B cell (primary cell): ENCODE measurements around the gene TMEM109. TPM values are rescaled to one million over a fixed set of nuclear protein-coding genes. Genes with fewer than 3 reads are reported as not detected.
A peak's percentile ranks its signal among the peaks of the same experiment; 100 is the strongest.

ENCODE experiments used
- ATAC-seq: fragments of 200-7000 bp; cut with Tn5 transposase; one replicate; pipeline ENCODE4 v1.10.0; 2021; ENCODE audit warnings: low read depth, mild to moderate bottlenecking, moderate number of reproducible peaks, moderate library complexity
- CTCF ChIA-PET: fragments of 350-600 bp; sonication (Branson Sonifier 250); formaldehyde crosslinking; loops from one replicate; lab custom pipeline; 2021; ENCODE audit warnings: antibody characterized with exemption, inconsistent platforms; lab: Charles Lee
- POLR2A ChIA-PET: fragments of 350-600 bp; sonication (Branson Sonifier 250); formaldehyde crosslinking; loops from one replicate; lab custom pipeline; 2021; ENCODE audit warnings: antibody characterized with exemption; lab: Charles Lee
- DNase-seq: peaks from one replicate; pipeline ENCODE4 v3.0.0; 2013
- H2AFZ ChIP-seq: 2 replicates; pipeline ENCODE4 v1.6.1; 2012; ENCODE audit warnings: mild to moderate bottlenecking, low read depth, low read length; ENCODE audit not compliant: insufficient read depth, poor library complexity, severe bottlenecking
- H3K27ac ChIP-seq, 2 donors: 1 replicate in 1 of 2; 2 replicates in 1 of 2; pipeline ENCODE4 v1.5.1; 2012 to 2013; ENCODE audit warnings: low read length in 2 of 2, mild to moderate bottlenecking in 2 of 2, moderate library complexity in 1 of 2
- H3K27me3 ChIP-seq, 4 experiments: fragments of 200-600 bp in 1 of 4; sonication (generic) in 1 of 4; replicated peaks in 1 of 4; 1 replicate in 2 of 4; 2 replicates in 2 of 4; pipeline versions ENCODE4 v1.6.1 to v1.7.0; 2013 to 2016; ENCODE audit warnings: low read length in 3 of 4, mild to moderate bottlenecking in 2 of 4, mixed read lengths in 1 of 4, moderate library complexity in 1 of 4; ENCODE audit not compliant: insufficient read depth in 4 of 4, control insufficient read depth in 3 of 4; ENCODE audit errors: control extremely low read depth in 1 of 4
- H3K36me3 ChIP-seq, 2 experiments: replicated peaks in 1 of 2; 1 replicate in 1 of 2; 2 replicates in 1 of 2; pipeline versions ENCODE4 v1.6.1 to v1.7.1; 2013; ENCODE audit warnings: low read length in 1 of 2; ENCODE audit not compliant: insufficient read depth in 2 of 2, control insufficient read depth in 1 of 2; ENCODE audit errors: control extremely low read depth in 1 of 2, extremely low read depth in 1 of 2
- H3K4me1 ChIP-seq, 2 donors: fragments of 200-600 bp in 1 of 2; sonication (generic) in 1 of 2; 1 replicate in 1 of 2; 2 replicates in 1 of 2; pipeline versions ENCODE4 v1.5.1 to v1.6.1; 2013 to 2017; ENCODE audit warnings: low read length in 2 of 2; ENCODE audit not compliant: control insufficient read depth in 2 of 2, insufficient read depth in 2 of 2
- H3K4me2 ChIP-seq: replicated peaks from 2 replicates; pipeline ENCODE3; 2012; ENCODE audit warnings: mild to moderate bottlenecking, low read depth, low read length; ENCODE audit not compliant: poor library complexity, severe bottlenecking
- H3K4me3 ChIP-seq, 5 experiments: fragments of 200-600 bp in 1 of 5; sonication (generic) in 1 of 5; 1 replicate in 3 of 5; 2 replicates in 2 of 5; pipeline versions ENCODE4 v1.5.1 to v1.7.0; 2011 to 2016; ENCODE audit warnings: low read length in 4 of 5, mild to moderate bottlenecking in 4 of 5, low read depth in 2 of 5, control low read depth in 1 of 5, moderate library complexity in 1 of 5; ENCODE audit not compliant: insufficient read depth in 1 of 5; ENCODE audit errors: control extremely low read depth in 1 of 5, extremely low read depth in 1 of 5
- H3K79me2 ChIP-seq: fragments of 200-600 bp; sonication (generic); one replicate; pipeline ENCODE4 v1.6.0; 2016; ENCODE audit warnings: low read length; ENCODE audit not compliant: control insufficient read depth, insufficient read depth
- H3K9ac ChIP-seq: fragments of 200-600 bp; sonication (generic); 2 replicates; pipeline ENCODE4 v1.6.1; 2017; ENCODE audit warnings: mild to moderate bottlenecking, low read length, moderate library complexity
- H3K9me3 ChIP-seq, 3 donors: one replicate each; pipeline versions ENCODE4 v1.6.1 to v1.7.1; 2013; ENCODE audit warnings: low read length in 2 of 3; ENCODE audit not compliant: control insufficient read depth in 2 of 3, insufficient read depth in 1 of 3; ENCODE audit errors: control extremely low read depth in 1 of 3
- H4K20me1 ChIP-seq: 2 replicates; pipeline ENCODE4 v1.6.0; 2012; ENCODE audit warnings: mild to moderate bottlenecking, low read length; ENCODE audit not compliant: insufficient read depth, control insufficient read depth, poor library complexity, severe bottlenecking
- H3K27ac Mint-ChIP-seq: one replicate; pipeline ENCODE4 v1.8.0; 2021; ENCODE audit warnings: mixed read lengths
- H3K27me3 Mint-ChIP-seq: one replicate; pipeline ENCODE4 v1.8.0; 2021; ENCODE audit warnings: mixed read lengths
- H3K4me1 Mint-ChIP-seq: one replicate; pipeline ENCODE4 v1.8.0; 2021; ENCODE audit warnings: mixed read lengths
- H3K4me3 Mint-ChIP-seq: one replicate; pipeline ENCODE4 v1.8.0; 2021; ENCODE audit warnings: mixed read lengths
- H3K9me3 Mint-ChIP-seq: one replicate; pipeline ENCODE4 v1.8.0; 2022; ENCODE audit warnings: mixed read lengths; ENCODE audit not compliant: insufficient read depth
- EZH2 ChIP-seq: IDR thresholded peaks from 2 replicates; pipeline ENCODE4 v1.6.1; 2012; ENCODE audit warnings: borderline replicate concordance, low read depth, mild to moderate bottlenecking, moderate library complexity, low read length; ENCODE audit not compliant: insufficient read depth, poor library complexity, severe bottlenecking
- WGBS: methylation state at CpG from one replicate; pipeline ENCODE4 v1.1.5; 2013; ENCODE audit warnings: missing lambda C conversion rate; ENCODE audit not compliant: insufficient coverage; 5-methylcytosine and 5-hydroxymethylcytosine counted together
- intact Hi-C: fragments of 100-400 bp; cut with micrococcal nuclease; formaldehyde crosslinking; loops from one replicate; pipeline ENCODE4 v1.10.0; 2022
- polyA minus RNA-seq: library from RNA; depleted of rRNA, polyadenylated mRNA; stranded (reverse); fragments of >200 nt; gene quantifications from 2 replicates; pipeline ENCODE4 v1.2.3, GENCODE V29; 2012
- polyA plus RNA-seq: library from polyadenylated mRNA; depleted of rRNA; stranded (reverse); fragments of >200 nt; gene quantifications from 2 replicates; pipeline ENCODE4 v1.2.3, GENCODE V29; 2012
- total RNA-seq, 2 donors: library from RNA; stranded (reverse); fragments of 120-200 nt in 1 of 2; gene quantifications; 1 replicate in 1 of 2; 2 replicates in 1 of 2; pipeline versions ENCODE4 v1.2.3 to v1.2.4, GENCODE V29; 2013 to 2022
- TF ChIP-seq, protein P1 (sequence below): fragments of 200-600 bp; IDR thresholded peaks from one replicate; pipeline ENCODE4 v1.8.0; 2022; ENCODE audit warnings: antibody characterized with exemption, mild to moderate bottlenecking

TMEM109 gene
- total RNA-seq, result 81.7 and 99.4 TPM in 2 replicates
- total RNA-seq (2013), result 31.8 TPM
- polyA plus RNA-seq, result 19.3 and 32.0 TPM in 2 replicates
- polyA minus RNA-seq, result 51.9 and 59.4 TPM in 2 replicates

DNA sequence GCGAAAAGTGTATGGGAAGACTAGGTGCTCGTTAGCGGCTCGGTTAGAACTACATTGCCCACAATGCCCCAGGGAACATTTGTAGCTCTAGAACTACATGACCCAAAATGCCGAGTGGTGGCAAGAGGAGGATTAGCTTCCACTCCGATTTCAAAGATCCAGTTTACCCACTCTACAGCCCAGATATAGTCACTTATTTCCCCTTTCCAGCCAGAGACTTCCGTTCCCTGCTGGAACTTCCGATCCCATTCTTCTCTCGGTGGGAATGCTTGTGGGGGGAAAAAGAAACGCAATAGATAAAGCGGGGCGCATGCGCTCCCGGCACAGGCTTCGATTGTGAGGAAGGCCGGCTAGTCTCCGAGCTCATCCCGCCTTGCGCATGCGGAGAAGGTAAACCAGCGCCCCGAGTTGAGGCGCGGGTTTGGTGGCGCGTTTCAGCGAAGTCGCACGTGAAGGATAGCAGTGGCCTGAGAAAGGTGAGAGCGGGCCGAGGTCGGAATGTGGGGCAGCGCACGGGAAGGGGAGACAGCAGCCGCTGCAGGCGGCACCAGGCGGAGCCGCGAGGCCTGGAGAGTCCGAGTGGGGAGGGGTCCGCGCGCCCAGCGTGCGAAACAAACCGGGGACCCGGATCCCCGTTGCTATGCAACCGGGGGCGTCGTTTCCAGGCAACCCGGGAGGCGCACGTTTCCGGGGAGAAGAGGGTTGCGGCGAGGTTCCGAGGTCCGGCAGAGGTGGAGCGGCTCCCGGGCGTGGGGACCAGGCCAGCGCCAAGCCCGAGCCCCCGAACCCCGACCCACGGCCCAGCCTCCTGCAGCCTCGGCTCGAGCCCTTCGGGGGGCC is at the start of gene TMEM109:
Gene TMEM109 (plus strand): TSS at position 366 of the 840 bp plus-strand sequence. CDS start 5,536 bp downstream, outside the sequence.
- WGBS, result under 1% methylated on average over 64 of the region's 70 CpGs
- H3K27ac ChIP-seq, result peak within 1 kb of the TSS; percentile 87 to 96
- no peaks in the 10 kb centered on the region for H3K27me3 ChIP-seq
- TF ChIP-seq, protein P1, sequence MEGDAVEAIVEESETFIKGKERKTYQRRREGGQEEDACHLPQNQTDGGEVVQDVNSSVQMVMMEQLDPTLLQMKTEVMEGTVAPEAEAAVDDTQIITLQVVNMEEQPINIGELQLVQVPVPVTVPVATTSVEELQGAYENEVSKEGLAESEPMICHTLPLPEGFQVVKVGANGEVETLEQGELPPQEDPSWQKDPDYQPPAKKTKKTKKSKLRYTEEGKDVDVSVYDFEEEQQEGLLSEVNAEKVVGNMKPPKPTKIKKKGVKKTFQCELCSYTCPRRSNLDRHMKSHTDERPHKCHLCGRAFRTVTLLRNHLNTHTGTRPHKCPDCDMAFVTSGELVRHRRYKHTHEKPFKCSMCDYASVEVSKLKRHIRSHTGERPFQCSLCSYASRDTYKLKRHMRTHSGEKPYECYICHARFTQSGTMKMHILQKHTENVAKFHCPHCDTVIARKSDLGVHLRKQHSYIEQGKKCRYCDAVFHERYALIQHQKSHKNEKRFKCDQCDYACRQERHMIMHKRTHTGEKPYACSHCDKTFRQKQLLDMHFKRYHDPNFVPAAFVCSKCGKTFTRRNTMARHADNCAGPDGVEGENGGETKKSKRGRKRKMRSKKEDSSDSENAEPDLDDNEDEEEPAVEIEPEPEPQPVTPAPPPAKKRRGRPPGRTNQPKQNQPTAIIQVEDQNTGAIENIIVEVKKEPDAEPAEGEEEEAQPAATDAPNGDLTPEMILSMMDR, result no peak
- no peak for TF ChIP-seq EZH2
- ATAC-seq (peak; percentile 56), DNase-seq (peak; percentile 95)
- H3K9me3 ChIP-seq, result no peaks in the 10 kb centered on the region
- peak within 1 kb of the TSS; percentile 95 for H2AFZ ChIP-seq
- Mint-ChIP-seq H3K27ac (peak within 1 kb of the TSS; percentile 98), H3K27me3 (no peaks in the 10 kb centered on the region), H3K9me3 (no peaks in the 10 kb centered on the region), H3K4me3 (peak within 1 kb of the TSS; percentile 97), H3K4me1 (peaks cover 77% of the 10 kb centered on the region)
- H3K36me3 ChIP-seq, result peaks cover 0 to 6% of the 10 kb centered on the region in 2 experiments
- peaks cover 68 to 87% of the 10 kb centered on the region in 2 donors for H3K4me1 ChIP-seq
- peak within 1 kb of the TSS; percentile 96 for H3K4me2 ChIP-seq
- peaks cover 48% of the 10 kb centered on the region for H3K79me2 ChIP-seq
- peak within 1 kb of the TSS; percentile 61 to 100 (median 90) for H3K4me3 ChIP-seq
- peak within 1 kb of the TSS; percentile 89 for H3K9ac ChIP-seq
- ChIA-PET POLR2A (interaction anchor here (0.7 to 8.3 kb wide), 6 partner anchors 10 to 248 kb away, joined by 3 to 96 read pairs (median 5); partner anchors contain the start of genes SLC15A3, TMEM132A and VPS37C), CTCF (interaction anchor here (0.6 to 11.8 kb wide), 15 partner anchors 10 to 274 kb away, joined by 3 to 129 read pairs (median 8); partner anchors contain the start of genes PRPF19, SLC15A3 and TMEM132A)
- H4K20me1 ChIP-seq, result peaks cover 27% of the 10 kb centered on the region
- intact Hi-C loops, result loop anchor here (2.0 to 10.0 kb wide), 5 partner anchors 157 to 1249 kb away; partner anchors contain the start of genes FEN1, MS4A1, PATL1 and TMEM258
